ENCODE results near the gene DCC.

Gene DCC

GRCh38 chr18:53254265-53254664, 914.3 kb downstream of the DCC start:
- Histone ChIP-seq H3K9me3 (replicated peaks; ENCODE audit: insufficient read depth, low read length) (no peaks in the 10 kb centered on the region), H2AFZ (ENCODE audit: low read length) (no peak overlapping the region), H3K36me3 (replicated peaks; ENCODE audit: insufficient read depth, low read length) (no peaks in the 10 kb centered on the region), H4K20me1 (ENCODE audit: insufficient read depth, low read length) (no peaks in the 10 kb centered on the region), H3K79me2 (ENCODE audit: low read length) (no peaks in the 10 kb centered on the region), H3K9me2 (replicated peaks; ENCODE audit: insufficient read depth, low read length) (no peaks in the 10 kb centered on the region), H3K4me3 (ENCODE audit: low read length) (no peak overlapping the region), H3K4me1 (ENCODE audit: low read length) (no peaks in the 10 kb centered on the region), H3K27ac (ENCODE audit: low read length) (no peak overlapping the region), H3F3A (ENCODE audit: insufficient read depth, low read length) (no peaks in the 10 kb centered on the region), H3K4me2 (ENCODE audit: low read depth, low read length) (no peak overlapping the region), H3K27me3 (replicated peaks; ENCODE audit: insufficient read depth, low read length) (no peaks in the 10 kb centered on the region), H3K9ac (ENCODE audit: low read length) (no peak overlapping the region)
- TF ChIP-seq EZH2phosphoT487 (IDR thresholded peaks at IDR 0.05; ENCODE audit: low read length): no peak
- no peak for TF ChIP-seq EZH2 (optimal IDR thresholded peaks at IDR 0.05; ENCODE audit: low read depth, low read length)
- TF ChIP-seq CTCF (IDR thresholded peaks at IDR 0.05; ENCODE audit: low read length): no peak
- no peak for DNase-seq

DNA sequence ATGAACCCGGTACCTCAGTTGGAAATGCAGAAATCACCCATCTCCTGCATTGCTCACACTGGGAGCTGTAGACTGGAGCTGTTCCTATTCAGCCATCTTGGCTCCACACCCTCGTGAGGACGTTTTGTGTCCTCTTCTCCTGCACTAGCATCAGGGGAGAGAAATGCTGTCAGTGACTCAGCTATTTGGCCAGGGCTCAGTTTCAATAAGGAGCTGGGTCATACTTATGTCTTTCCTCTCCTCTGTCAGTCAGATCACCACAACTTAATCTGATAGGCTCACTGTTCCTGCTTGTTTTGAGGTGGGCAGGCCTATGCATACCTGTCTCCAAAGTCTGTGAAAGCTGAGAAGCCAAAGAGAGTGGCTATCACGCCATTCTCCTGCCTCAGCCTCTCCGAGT, 921.2 kb downstream of the DCC start:
- H3F3A ChIP-seq (ENCODE audit: insufficient read depth, low read length): no peaks in the 10 kb centered on the region
- H2AFZ ChIP-seq (ENCODE audit: low read length): no peak overlapping the region
- H3K79me2 ChIP-seq (ENCODE audit: low read length): no peaks in the 10 kb centered on the region
- H3K4me3 ChIP-seq (ENCODE audit: low read length): no peak overlapping the region
- H3K36me3 ChIP-seq (replicated peaks; ENCODE audit: insufficient read depth, low read length): no peaks in the 10 kb centered on the region
- no peaks in the 10 kb centered on the region for H3K9me3 ChIP-seq (replicated peaks; ENCODE audit: insufficient read depth, low read length)
- H4K20me1 ChIP-seq (ENCODE audit: insufficient read depth, low read length): no peaks in the 10 kb centered on the region
- H3K9me2 ChIP-seq (replicated peaks; ENCODE audit: insufficient read depth, low read length): no peaks in the 10 kb centered on the region
- TF ChIP-seq CTCF (IDR thresholded peaks at IDR 0.05; ENCODE audit: low read length): no peak
- TF ChIP-seq EZH2phosphoT487 (IDR thresholded peaks at IDR 0.05; ENCODE audit: low read length): no peak
- TF ChIP-seq EZH2 (optimal IDR thresholded peaks at IDR 0.05; ENCODE audit: low read depth, low read length): no peak
- no peak overlapping the region for H3K4me2 ChIP-seq (ENCODE audit: low read depth, low read length)
- H3K27me3 ChIP-seq (replicated peaks; ENCODE audit: insufficient read depth, low read length): no peaks in the 10 kb centered on the region
- no peak overlapping the region for H3K27ac ChIP-seq (ENCODE audit: low read length)
- no peak for DNase-seq
- H3K4me1 ChIP-seq (ENCODE audit: low read length): no peaks in the 10 kb centered on the region
- H3K9ac ChIP-seq (ENCODE audit: low read length): no peak overlapping the region

DNA sequence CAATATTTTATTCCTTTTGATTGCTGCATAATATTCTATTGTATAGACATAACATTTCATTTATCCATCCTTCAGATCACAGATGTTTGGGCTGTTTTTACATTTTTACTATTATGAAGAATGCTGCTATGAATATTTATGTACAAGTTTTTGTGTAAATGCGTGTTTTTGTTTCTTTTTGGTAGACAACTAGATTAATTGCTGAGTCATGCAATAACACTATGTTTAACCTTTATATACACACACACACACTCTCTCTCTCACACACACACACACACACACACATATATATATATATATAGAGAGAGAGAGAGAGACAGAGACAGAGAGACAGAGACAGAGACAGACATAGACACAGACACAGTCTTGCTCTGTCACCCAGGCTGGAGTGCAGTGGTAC, 926.9 kb downstream of the DCC start:
- Histone ChIP-seq H3K4me3 (ENCODE audit: low read length) (no peak overlapping the region), H4K20me1 (ENCODE audit: insufficient read depth, low read length) (no peaks in the 10 kb centered on the region), H3K9me3 (replicated peaks; ENCODE audit: insufficient read depth, low read length) (no peaks in the 10 kb centered on the region), H3K4me2 (ENCODE audit: low read depth, low read length) (no peak overlapping the region), H3K27ac (ENCODE audit: low read length) (no peak overlapping the region), H3K9me2 (replicated peaks; ENCODE audit: insufficient read depth, low read length) (no peaks in the 10 kb centered on the region), H3K79me2 (ENCODE audit: low read length) (no peaks in the 10 kb centered on the region), H3K9ac (ENCODE audit: low read length) (no peak overlapping the region), H2AFZ (ENCODE audit: low read length) (no peak overlapping the region), H3K36me3 (replicated peaks; ENCODE audit: insufficient read depth, low read length) (no peaks in the 10 kb centered on the region), H3K4me1 (ENCODE audit: low read length) (no peaks in the 10 kb centered on the region), H3K27me3 (replicated peaks; ENCODE audit: insufficient read depth, low read length) (no peaks in the 10 kb centered on the region), H3F3A (ENCODE audit: insufficient read depth, low read length) (no peaks in the 10 kb centered on the region)
- no peak for DNase-seq
- TF ChIP-seq EZH2phosphoT487 (IDR thresholded peaks at IDR 0.05; ENCODE audit: low read length) (no peak), CTCF (IDR thresholded peaks at IDR 0.05; ENCODE audit: low read length) (no peak), EZH2 (optimal IDR thresholded peaks at IDR 0.05; ENCODE audit: low read depth, low read length) (no peak)

Data from MM.1S (cell line).